Panc1 (cell line): Measurements from ENCODE around the gene DHRS7. TPM values are rescaled to one million over a fixed set of nuclear protein-coding genes. Genes with fewer than 3 reads are reported as not detected.

ENCODE experiments used
- ATAC-seq: fragments of 200-7000 bp; cut with Tn5 transposase; 2 replicates; pipeline ENCODE4 v1.9.1; 2020; ENCODE audit warnings: mild to moderate bottlenecking, moderate library complexity
- BruUV-seq: library from RNA; stranded (reverse); fragments of 400-500 nt; replicated peaks from 2 replicates; lab custom pipeline; 2021; lab: Mats Ljungman, UMichigan
- CTCF ChIA-PET: fragments of 300-600 bp; sonication (Branson Sonifier 250); formaldehyde crosslinking; loops from one replicate; lab custom pipeline; 2022; ENCODE audit warnings: antibody characterized with exemption; lab: Charles Lee
- POLR2A ChIA-PET: fragments of 300-600 bp; sonication (Branson Sonifier 250); formaldehyde crosslinking; loops from one replicate; lab custom pipeline; 2022; ENCODE audit warnings: antibody characterized with exemption; lab: Charles Lee
- DNase-seq: peaks from one replicate; pipeline ENCODE4 v3.0.0-alpha.2; 2010; ENCODE audit warnings: low read depth, low spot score
- H3K27ac ChIP-seq: 2 replicates; pipeline ENCODE4 v1.5.1; 2011; ENCODE audit warnings: mild to moderate bottlenecking, low read length, inconsistent platforms
- H3K27me3 ChIP-seq: fragments of 200-500 bp; sonication (Bioruptor generic); 2 replicates; pipeline ENCODE4 v1.6.0; 2014; ENCODE audit warnings: low read length, inconsistent platforms; ENCODE audit not compliant: control insufficient read depth, insufficient read depth
- H3K36me3 ChIP-seq: fragments of 200-500 bp; sonication (Bioruptor generic); 2 replicates; pipeline ENCODE4 v1.5.1; 2014; ENCODE audit warnings: inconsistent platforms, mild to moderate bottlenecking, low read length, moderate library complexity; ENCODE audit not compliant: control insufficient read depth, insufficient read depth
- H3K4me1 ChIP-seq: 2 replicates; pipeline ENCODE4 v1.5.1; 2011; ENCODE audit warnings: inconsistent platforms, mild to moderate bottlenecking, low read length, moderate library complexity; ENCODE audit not compliant: control insufficient read depth, insufficient read depth
- H3K4me3 ChIP-seq, 2 experiments: 2 replicates each; pipeline ENCODE4 v1.5.1; 2011 to 2012; ENCODE audit warnings: low read depth in 2 of 2, low read length in 2 of 2, mild to moderate bottlenecking in 2 of 2, inconsistent platforms in 1 of 2, moderate library complexity in 1 of 2
- H3K9me3 ChIP-seq: fragments of 200-500 bp; sonication (Bioruptor generic); 2 replicates; pipeline ENCODE4 v1.5.1; 2014; ENCODE audit warnings: low read depth, mild to moderate bottlenecking, inconsistent platforms, low read length, moderate library complexity; ENCODE audit not compliant: control insufficient read depth, insufficient read depth
- POLR2AphosphoS5 ChIP-seq: IDR thresholded peaks from 2 replicates; pipeline ENCODE4 v1.6.1; 2012; ENCODE audit warnings: mild to moderate bottlenecking, low read depth, low read length, moderate library complexity
- REST ChIP-seq, 2 experiments: IDR thresholded peaks; 2 replicates each; pipeline ENCODE4 v1.6.1; 2011 to 2012; ENCODE audit warnings: low read depth in 2 of 2, control low read depth in 1 of 2, low read length in 1 of 2, mild to moderate bottlenecking in 1 of 2, moderate library complexity in 1 of 2; ENCODE audit not compliant: insufficient read depth in 1 of 2
- SIN3A ChIP-seq: IDR thresholded peaks from 2 replicates; pipeline ENCODE4 v1.6.1; 2012; ENCODE audit warnings: low read depth, mild to moderate bottlenecking, low read length, moderate library complexity, borderline replicate concordance; ENCODE audit not compliant: insufficient read depth
- TCF7L2 ChIP-seq: IDR thresholded peaks from 2 replicates; pipeline ENCODE4 v1.6.1; 2011; ENCODE audit warnings: mild to moderate bottlenecking, low read depth, low read length, inconsistent platforms
- in situ Hi-C: cut with HindIII; loops from 2 replicates; pipeline ENCODE4 v1.10.0; 2016; ENCODE audit warnings: low sequenced_read_pairs, low pct_unique_long_range_greater_than_20kb
- intact Hi-C: fragments of 100-400 bp; cut with micrococcal nuclease; formaldehyde crosslinking; loops from one replicate; pipeline ENCODE4 v1.10.0; 2022; ENCODE audit not compliant: unreplicated experiment
- total RNA-seq: library from RNA; stranded (reverse); gene quantifications from one replicate; pipeline ENCODE4 v1.2.1, GENCODE V29; 2021; ENCODE audit not compliant: unreplicated experiment
- TF ChIP-seq, protein P1 (sequence below): fragments of 450-650 bp; IDR thresholded peaks from 2 replicates; pipeline ENCODE4 v1.5.1; 2017; ENCODE audit warnings: mild to moderate bottlenecking

Gene DHRS7
- total RNA-seq, 1 experiment from 2014 or later: 34.5 TPM

- Histone ChIP-seq H3K4me1 (no peaks in the 10 kb centered on the region; the same call in 1 of the 2 replicates), H3K27me3 (no peaks in the 10 kb centered on the region), H3K27ac (no peak overlapping the region), H3K36me3 (no peaks in the 10 kb centered on the region; the same call in 1 of the 2 replicates), H3K9me3 (no peaks in the 10 kb centered on the region), H3K4me3 (no peak overlapping the region)
- BruUV-seq: no TSS peak
- POLR2A ChIA-PET: no interaction called here
- intact Hi-C loops: loop anchor here (5.0 to 10.0 kb wide), 2 partner anchors 67 to 99 kb away; partner anchors contain the start of gene PCNX4
- TF ChIP-seq REST (IDR thresholded peaks at IDR 0.05; ENCODE audit: insufficient read depth in 1 of 2, low read depth in 2 of 2, low read length in 1 of 2) (no peak), TCF7L2 (no peak), POLR2AphosphoS5 (no peak), SIN3A (no peak)
- TF ChIP-seq, protein P1, sequence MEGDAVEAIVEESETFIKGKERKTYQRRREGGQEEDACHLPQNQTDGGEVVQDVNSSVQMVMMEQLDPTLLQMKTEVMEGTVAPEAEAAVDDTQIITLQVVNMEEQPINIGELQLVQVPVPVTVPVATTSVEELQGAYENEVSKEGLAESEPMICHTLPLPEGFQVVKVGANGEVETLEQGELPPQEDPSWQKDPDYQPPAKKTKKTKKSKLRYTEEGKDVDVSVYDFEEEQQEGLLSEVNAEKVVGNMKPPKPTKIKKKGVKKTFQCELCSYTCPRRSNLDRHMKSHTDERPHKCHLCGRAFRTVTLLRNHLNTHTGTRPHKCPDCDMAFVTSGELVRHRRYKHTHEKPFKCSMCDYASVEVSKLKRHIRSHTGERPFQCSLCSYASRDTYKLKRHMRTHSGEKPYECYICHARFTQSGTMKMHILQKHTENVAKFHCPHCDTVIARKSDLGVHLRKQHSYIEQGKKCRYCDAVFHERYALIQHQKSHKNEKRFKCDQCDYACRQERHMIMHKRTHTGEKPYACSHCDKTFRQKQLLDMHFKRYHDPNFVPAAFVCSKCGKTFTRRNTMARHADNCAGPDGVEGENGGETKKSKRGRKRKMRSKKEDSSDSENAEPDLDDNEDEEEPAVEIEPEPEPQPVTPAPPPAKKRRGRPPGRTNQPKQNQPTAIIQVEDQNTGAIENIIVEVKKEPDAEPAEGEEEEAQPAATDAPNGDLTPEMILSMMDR: no peak
- no peak for ATAC-seq
- DNase-seq: no peak
- CTCF ChIA-PET: no interaction called here
- in situ Hi-C loops: no loop called here
Measured at GRCh38 chr14:60161196-60162107, 3.7 kb downstream of the DHRS7 start.

DNA sequence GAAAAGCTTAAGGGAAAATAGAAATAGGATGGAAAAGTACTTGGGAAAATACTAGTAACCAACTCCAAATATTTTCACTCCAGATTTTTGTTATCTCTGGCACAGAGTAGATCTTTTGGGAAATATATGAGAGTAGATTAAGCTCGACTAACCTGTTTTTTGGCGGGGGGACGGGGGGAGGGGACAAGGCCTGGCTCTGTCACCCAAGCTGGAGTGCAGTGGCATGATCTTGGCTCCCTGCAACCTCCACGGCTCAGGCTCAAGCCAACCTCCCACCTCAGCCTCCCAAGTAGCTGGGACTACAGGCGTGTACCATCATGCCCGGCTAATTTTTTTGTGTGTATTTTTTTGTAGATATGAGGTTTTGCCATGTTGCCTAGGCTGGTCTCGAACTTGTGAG lies 4.8 kb downstream of the DHRS7 start:
- BruUV-seq: no TSS peak
- CTCF ChIA-PET: no interaction called here
- intact Hi-C loops (loop anchor here (5.0 to 10.0 kb wide), 2 partner anchors 66 to 98 kb away; partner anchors contain the start of gene PCNX4), in situ Hi-C loops (no loop called here)
- H3K9me3 ChIP-seq: no peaks in the 10 kb centered on the region
- no peaks in the 10 kb centered on the region; the same call in 1 of the 2 replicates for H3K4me1 ChIP-seq
- POLR2A ChIA-PET: no interaction called here
- H3K27me3 ChIP-seq: no peaks in the 10 kb centered on the region
- H3K4me3 ChIP-seq: no peak overlapping the region
- DNase-seq: no peak
- TF ChIP-seq, protein P1: no peak
- no peak for TF ChIP-seq SIN3A
- no peak for TF ChIP-seq POLR2AphosphoS5
- no peak for TF ChIP-seq TCF7L2
- TF ChIP-seq REST (IDR thresholded peaks at IDR 0.05; ENCODE audit: insufficient read depth in 1 of 2, low read depth in 2 of 2, low read length in 1 of 2): no peak
- no peak for ATAC-seq
- no peak overlapping the region for H3K27ac ChIP-seq
- no peaks in the 10 kb centered on the region; the same call in 1 of the 2 replicates for H3K36me3 ChIP-seq
